ENCODE results near the gene SIL1.
"Not testable (repeated sequence)": the region's sequence is repeated elsewhere in the genome, so short reads cannot be mapped to it uniquely, and the experiment has no call there.

SIL1 gene

GRCh38 chr5:139103762-139104161 is 94.4 kb downstream of the SIL1 start:
- DNase-seq = no peak

DNA sequence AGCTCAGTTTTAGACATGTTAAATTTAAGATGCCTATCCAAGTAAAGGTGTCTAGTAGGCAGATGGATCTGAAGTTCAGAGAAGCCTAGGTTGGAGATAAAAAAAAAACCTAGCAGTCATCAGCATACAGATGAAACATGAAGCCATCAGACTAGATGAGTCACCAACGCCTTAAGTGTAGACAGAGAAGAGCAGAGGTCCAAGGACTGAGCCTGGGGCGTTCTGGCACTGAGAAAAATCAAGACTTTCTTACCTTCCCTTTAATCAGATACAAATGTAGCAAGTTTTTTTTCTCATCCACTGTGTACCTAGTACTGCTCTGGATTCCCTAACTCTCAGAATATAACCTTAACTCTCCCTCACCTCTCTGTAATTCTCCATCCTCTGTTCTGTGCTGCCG is 97.3 kb downstream of the SIL1 start:
- DNase-seq = peak; percentile 86

- peak; percentile 15 for DNase-seq
Measured at GRCh38 chr5:139094154-139095131, 103.7 kb downstream of the SIL1 start.

- DNase-seq = peak; percentile 18
Measured at GRCh38 chr5:139092741-139093343, 105.3 kb downstream of the SIL1 start.

GRCh38 chr5:139091439-139092156 is 106.6 kb downstream of the SIL1 start:
- peak; percentile 24 for DNase-seq

DNA sequence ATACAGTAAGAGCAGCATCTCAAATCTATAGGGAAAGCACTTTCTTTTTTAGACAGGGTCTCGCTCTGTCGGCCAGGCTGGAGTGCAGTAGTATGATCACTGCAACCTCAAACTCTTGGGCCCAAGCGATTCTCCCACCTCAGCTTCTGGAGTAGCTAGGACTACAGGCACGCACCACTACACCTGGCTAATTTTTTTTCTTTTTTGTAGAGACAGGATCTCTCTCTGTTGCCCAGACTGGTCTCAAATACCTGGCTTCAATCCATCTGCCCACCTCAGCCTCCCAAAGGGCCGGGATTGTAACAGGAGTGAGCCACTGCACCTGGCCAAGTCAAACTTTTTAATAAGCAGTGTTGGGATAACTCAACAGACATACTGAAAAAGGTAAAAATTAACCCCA is 107.6 kb downstream of the SIL1 start:
- DNase-seq = no peak

- DNase-seq = no peak
Measured at GRCh38 chr5:139088024-139088423, 110.1 kb downstream of the SIL1 start.

- DNase-seq = no peak
Measured at GRCh38 chr5:139082813-139083498, 115.2 kb downstream of the SIL1 start.

DNA sequence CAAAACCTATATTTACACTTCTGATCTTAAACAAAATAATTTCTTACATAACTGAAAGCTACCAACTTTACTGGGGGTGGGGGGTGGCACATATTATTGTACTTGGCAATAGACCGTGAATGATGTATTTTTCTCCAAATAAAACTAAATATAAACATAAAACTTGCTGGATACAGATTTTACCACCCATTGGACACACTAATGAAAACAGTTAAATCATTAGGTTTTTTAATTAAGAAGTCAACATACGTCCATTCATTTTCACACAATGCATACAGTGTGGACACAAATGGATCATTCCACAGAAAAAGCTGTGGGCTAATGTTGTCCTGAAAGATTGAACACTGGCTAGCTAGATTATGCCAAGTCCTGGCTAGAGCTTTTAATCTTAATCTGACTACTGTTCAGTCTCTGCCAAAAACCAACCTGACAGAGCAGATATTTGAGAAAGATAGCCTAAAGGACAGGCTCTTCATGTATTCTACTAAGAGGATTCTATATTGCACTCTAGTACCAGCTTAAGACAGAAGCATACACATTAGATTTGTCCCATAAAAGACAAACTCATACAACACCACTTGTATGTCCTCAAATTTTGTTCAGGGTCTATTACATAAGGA is 118.1 kb downstream of the SIL1 start:
- no peak for DNase-seq

GRCh38 chr5:139079225-139079990 is 118.8 kb downstream of the SIL1 start:
- DNase-seq = no peak

- no peak for DNase-seq
Measured at GRCh38 chr5:139078345-139078744, 119.8 kb downstream of the SIL1 start.

DNA sequence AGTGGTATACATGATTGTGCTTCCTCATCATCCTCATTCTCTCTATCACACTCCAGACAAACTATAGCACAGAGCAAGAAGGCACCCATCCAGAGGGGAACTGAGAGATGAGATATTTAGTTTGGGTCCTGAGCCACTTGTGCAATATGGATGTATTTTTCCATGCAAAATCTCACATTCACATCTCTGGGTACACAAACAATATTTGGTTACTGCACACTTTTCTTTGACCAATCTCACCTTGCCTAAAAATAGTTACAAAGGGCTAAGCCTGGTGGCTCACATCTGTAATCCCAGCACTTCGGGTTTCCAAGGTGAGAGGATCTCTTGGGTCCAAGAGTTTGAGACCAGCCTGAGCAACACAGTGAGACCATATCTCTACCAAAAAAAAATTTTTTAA is 120.3 kb downstream of the SIL1 start:
- DNase-seq = no peak

DNA sequence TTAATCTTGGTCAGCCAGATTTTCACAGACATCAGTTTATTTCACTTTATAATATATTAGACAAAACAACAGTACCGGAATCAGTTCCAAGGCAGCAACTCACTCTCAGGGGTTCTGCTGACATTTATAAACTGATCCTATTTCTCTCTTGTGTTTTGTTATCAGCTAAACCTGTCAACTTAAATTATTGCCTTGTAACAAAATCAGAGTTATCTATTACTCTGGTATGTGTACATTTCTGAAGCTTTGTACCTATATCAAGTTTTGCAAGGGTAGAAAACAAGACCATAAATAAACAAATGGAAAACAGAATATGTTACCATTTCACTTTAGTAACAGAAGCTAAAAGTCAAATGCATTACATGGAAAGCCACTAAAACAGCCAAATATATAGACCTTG is 122.1 kb downstream of the SIL1 start:
- no peak for DNase-seq

DNA sequence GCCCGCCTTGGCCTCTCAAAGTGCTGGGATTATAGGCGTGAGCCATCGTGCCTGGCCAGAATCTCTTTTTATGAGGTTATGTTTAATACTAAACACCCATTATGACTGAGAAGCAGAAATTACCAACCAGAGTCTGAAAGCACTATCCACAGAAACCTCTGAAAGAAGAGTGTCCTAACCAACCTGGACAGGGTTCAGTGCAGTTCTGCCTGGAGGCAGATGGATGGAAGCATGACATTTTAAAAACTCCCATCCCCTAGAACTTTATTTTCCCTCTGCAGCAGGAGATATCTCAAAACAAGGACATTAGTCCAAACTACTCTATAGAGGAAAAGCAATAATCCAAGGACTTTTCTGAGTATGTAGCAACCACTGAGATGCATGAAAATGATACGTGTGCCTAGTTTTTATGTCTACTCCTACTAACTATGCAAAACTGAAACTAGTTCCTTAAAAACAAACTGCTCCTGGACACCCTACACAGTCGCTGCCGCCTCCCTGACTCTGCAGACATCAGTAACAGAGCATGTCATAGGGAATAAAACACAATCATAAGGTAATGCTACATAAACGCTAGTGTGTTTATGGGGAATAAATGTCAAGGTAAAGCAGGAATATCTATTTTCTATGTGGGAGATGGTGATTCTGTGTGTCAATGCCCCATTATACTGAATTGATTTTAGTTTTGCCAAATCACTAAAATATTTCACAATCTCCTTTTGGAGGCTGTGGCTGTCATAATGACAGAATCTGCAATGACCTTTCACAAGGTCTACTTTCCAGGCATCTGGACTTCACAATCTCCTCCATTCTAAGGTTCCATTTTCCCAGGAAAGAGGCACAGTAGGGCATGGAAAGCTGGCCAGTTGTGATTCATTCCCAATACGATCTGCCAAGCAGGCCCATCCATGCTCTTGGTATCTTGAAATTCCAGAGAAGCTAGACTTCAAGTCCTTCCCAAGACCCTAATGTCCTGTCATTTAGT is 122.8 kb downstream of the SIL1 start:
- no peak for DNase-seq

DNA sequence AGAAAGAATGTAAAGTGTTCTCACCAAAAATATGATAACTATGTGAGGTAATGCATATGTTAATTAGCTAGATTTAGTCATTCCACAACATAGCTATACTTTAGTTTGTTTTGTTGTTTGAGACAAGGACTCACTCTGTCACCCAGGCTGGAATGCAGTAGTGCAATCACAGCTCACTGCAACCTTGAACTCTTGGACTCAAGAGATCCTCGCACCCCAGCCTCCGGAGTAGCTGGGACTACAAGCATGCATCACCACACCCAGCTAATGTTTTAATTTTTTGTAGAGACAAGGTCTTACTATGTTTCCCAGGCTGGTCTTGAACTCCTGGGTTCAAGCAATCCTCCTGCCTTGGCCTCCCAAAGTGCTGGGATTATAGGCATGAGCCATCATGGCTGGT is 124.2 kb downstream of the SIL1 start:
- DNase-seq = not testable (repeated sequence)

DNA sequence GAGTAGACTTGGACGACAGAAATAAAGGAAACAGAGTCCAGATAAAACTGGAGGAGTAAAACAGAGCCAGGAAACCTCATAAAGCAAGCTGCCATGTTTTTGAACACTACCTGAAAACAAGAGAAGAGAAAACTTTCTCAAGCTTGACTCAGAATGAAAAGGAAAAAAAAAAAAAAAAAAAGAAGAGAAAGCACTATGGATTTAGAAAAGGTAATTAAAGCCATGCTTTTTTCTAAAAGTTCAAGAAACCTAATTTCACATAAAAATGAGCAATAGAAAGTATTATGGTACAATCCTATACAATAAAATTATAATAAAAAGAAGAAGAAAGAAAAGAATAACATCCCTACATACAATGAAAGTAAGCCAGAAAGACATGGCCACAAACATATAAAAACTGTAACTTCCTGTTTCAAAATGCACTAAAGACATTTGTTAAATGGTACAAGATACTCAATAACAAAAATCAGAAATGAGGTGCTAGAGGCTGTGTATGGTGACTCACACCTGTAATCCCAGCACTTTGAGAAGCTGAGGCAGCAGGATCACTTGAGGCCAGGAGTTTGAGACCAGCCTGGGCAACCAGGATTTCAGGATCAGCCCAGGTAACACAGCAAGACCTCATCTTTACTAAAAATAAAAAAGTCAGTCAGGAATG is 129.5 kb downstream of the SIL1 start:
- DNase-seq = no peak

GRCh38 chr5:139068060-139068459 is 130.1 kb downstream of the SIL1 start:
- no peak for DNase-seq

DNA sequence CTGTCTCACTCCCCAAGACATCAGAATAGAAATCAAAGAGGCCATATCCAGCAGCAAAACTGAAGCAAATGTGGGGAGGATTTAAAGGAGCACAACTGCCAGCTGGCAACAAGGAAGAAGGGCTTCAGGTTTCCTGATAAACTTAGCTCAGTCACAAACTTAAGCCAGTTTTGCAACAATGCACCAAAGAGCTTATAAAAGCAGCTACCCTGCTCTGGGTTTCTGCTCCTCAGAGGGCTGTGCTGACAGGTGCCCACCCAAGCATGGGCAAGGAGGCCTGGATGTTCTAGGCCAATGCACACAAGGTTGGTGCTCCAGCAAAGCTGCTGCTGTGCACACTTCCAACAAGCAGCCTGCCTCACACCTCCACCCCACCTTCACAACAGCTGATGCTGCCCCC is 132.9 kb downstream of the SIL1 start:
- no peak for DNase-seq

DNA sequence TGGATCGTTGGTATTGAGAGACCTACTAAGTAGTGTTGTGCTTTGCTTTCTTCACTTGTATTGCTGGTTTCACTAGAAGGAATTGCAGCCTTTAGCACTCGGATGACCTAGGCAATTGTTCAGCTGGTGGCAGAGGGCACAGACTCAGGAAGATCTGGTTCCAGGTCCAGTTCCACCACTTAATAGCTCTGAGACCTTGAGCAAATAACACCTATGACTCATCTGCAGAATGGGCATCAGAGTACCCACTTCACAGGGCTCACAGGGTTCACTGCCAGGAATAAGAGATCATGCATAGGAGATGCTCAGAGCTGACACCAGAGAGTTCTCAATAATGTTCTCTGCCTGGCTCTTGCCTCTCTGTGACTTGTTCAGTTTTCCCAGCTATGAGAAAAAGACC is 133.6 kb downstream of the SIL1 start:
- peak; percentile 73 for DNase-seq

DNA sequence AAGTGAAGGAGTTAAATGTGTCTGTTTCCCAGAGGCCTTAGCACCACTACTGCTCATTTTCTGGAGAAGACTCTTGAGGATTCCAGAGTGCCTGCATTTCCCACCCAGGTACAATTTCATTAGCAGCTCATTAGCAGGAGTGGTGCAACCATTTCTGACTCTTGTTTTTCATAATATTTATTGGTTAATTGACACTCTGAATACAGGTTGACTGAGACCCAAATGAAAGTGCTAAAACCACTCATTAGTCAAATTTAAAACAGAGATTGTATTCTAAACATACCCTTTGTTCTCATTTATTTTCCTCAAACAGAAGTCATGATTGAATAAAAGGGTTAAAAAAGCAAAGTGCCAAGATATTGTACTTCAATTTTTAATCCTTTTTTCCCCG is 134.5 kb downstream of the SIL1 start:
- no peak for DNase-seq

Measured in NCI-H510A treated with DMSO at 0.1 percent for 48 hours (cell line).